Thoracic aorta (tissue), 2 donors: Measurements from ENCODE around the gene FAM107B. TPM values are rescaled to one million over a fixed set of nuclear protein-coding genes. Genes with fewer than 3 reads are reported as not detected.
A peak's percentile ranks its signal among the peaks of the same experiment; 100 is the strongest.

ENCODE experiments used
- ATAC-seq: fragments of 150-250 bp; one replicate; pipeline ENCODE4 v1.8.0; 2017; ENCODE audit warnings: low read depth; ENCODE audit not compliant: insufficient number of reproducible peaks, low FRiP score
- DNase-seq: peaks from one replicate; pipeline ENCODE4 v3.0.0-alpha.2; 2020; ENCODE audit warnings: low spot score
- H3K27ac ChIP-seq, 2 donors: fragments of 200-600 bp; sonication (generic); 1 replicate in 1 of 2; 2 replicates in 1 of 2; pipeline ENCODE4 v1.5.1; 2016; ENCODE audit warnings: mild to moderate bottlenecking in 2 of 2, moderate library complexity in 2 of 2
- H3K27me3 ChIP-seq: fragments of 200-600 bp; sonication (generic); replicated peaks from 2 replicates; pipeline ENCODE4 v1.6.0; 2016; ENCODE audit warnings: mild to moderate bottlenecking; ENCODE audit not compliant: insufficient read depth
- H3K36me3 ChIP-seq: fragments of 200-600 bp; sonication (generic); one replicate; pipeline ENCODE4 v1.5.1; 2016
- H3K4me1 ChIP-seq, 2 donors: fragments of 200-600 bp; sonication (generic); 1 replicate in 1 of 2; 2 replicates in 1 of 2; pipeline versions ENCODE4 v1.5.1 to v1.6.0; 2016; ENCODE audit warnings: low read depth in 2 of 2, mild to moderate bottlenecking in 1 of 2; ENCODE audit not compliant: control insufficient read depth in 1 of 2
- H3K4me3 ChIP-seq: fragments of 200-600 bp; sonication (generic); 2 replicates; pipeline ENCODE4 v1.5.1; 2016; ENCODE audit warnings: mild to moderate bottlenecking
- H3K9me3 ChIP-seq: fragments of 200-600 bp; sonication (generic); 2 replicates; pipeline ENCODE4 v1.5.1; 2016
- total RNA-seq, 2 donors: library from RNA; depleted of rRNA; stranded (reverse); fragments of >200 nt; gene quantifications; one replicate each; pipeline versions ENCODE4 v1.1.0 to v1.2.3, GENCODE V29; 2016
- TF ChIP-seq, protein P1 (sequence below): fragments of 200-600 bp; sonication (generic); IDR thresholded peaks from one replicate; pipeline ENCODE4 v1.5.1; 2019; ENCODE audit warnings: antibody characterized with exemption

Gene FAM107B
- total RNA-seq, 2 donors from 2014 or later: 33.6 to 50.6 TPM

DNA sequence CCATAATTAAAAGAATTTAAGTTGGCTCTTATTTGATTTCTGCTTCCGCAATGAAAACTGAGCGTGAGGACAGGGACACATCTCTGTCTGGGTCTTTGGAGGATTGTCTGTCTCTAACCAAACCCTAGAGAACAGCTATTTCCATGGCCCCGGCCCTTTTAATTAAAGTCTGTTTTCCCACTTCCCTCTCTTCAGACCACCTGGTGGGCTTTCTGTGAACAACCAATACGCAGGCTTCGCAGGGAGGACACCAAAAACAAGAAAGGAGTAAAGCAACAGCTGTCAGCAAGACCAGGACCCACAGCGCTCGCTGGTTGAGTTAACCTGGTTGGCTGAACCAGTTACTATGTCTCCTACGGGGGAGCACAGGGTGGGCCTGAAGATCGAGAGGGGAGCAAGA, 226.9 kb downstream of the FAM107B start:
- ATAC-seq (no peak), DNase-seq (no peak)
- no peak overlapping the region for H3K27ac ChIP-seq
- H3K27me3 ChIP-seq: no peaks in the 10 kb centered on the region
- no peaks in the 10 kb centered on the region for H3K9me3 ChIP-seq
- peaks cover 5 to 37% of the 10 kb centered on the region in 2 donors for H3K4me1 ChIP-seq
- H3K36me3 ChIP-seq: no peaks in the 10 kb centered on the region
- TF ChIP-seq, protein P1, sequence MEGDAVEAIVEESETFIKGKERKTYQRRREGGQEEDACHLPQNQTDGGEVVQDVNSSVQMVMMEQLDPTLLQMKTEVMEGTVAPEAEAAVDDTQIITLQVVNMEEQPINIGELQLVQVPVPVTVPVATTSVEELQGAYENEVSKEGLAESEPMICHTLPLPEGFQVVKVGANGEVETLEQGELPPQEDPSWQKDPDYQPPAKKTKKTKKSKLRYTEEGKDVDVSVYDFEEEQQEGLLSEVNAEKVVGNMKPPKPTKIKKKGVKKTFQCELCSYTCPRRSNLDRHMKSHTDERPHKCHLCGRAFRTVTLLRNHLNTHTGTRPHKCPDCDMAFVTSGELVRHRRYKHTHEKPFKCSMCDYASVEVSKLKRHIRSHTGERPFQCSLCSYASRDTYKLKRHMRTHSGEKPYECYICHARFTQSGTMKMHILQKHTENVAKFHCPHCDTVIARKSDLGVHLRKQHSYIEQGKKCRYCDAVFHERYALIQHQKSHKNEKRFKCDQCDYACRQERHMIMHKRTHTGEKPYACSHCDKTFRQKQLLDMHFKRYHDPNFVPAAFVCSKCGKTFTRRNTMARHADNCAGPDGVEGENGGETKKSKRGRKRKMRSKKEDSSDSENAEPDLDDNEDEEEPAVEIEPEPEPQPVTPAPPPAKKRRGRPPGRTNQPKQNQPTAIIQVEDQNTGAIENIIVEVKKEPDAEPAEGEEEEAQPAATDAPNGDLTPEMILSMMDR: no peak
- H3K4me3 ChIP-seq: no peak overlapping the region

DNA sequence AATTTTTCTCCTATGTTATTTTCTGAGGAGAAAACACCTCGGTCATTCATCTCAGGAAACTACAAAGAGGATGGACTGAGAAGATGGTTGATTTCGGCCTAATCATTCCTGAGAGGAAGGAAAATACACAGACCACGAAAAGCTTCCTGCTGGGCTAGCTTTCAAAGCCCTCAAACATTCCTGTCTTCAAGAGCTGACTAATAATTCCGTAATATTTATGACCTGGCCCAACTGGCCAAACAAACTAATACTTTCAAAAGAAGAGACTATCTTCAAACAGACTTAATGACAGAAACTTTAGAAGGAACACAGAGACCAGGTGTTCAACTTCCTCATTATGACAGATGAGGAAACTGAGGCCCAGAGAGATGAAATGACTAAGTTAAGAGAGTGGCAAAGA, 228.9 kb downstream of the FAM107B start:
- H3K27ac ChIP-seq: no peak overlapping the region
- ATAC-seq (no peak), DNase-seq (no peak)
- no peaks in the 10 kb centered on the region for H3K27me3 ChIP-seq
- H3K9me3 ChIP-seq: no peaks in the 10 kb centered on the region
- no peaks in the 10 kb centered on the region for H3K36me3 ChIP-seq
- H3K4me3 ChIP-seq: no peak overlapping the region
- TF ChIP-seq, protein P1: no peak
- H3K4me1 ChIP-seq: peaks cover 5 to 39% of the 10 kb centered on the region in 2 donors

DNA sequence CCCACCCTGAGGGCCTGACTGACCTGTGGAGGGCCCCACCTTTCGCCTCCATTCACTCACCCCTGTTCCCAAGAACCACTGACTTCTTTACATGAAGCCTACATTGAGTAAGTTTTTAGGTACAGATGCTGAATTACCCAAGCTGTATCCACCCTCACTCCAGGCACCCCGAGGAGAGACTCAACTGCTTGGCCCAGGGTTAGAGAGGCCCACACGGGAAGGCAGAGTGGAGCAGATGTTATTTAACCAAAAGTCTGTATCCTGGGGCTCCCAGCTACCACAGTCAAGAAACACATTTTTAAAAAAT, 230.8 kb downstream of the FAM107B start:
- ATAC-seq (no peak), DNase-seq (no peak)
- H3K4me1 ChIP-seq: peaks cover 5 to 40% of the 10 kb centered on the region in 2 donors
- no peaks in the 10 kb centered on the region for H3K27me3 ChIP-seq
- H3K9me3 ChIP-seq: no peaks in the 10 kb centered on the region
- peak overlapping the region in 1 of 2 donors; percentile 65 for H3K27ac ChIP-seq
- no peaks in the 10 kb centered on the region for H3K36me3 ChIP-seq
- TF ChIP-seq, protein P1: no peak
- no peak overlapping the region for H3K4me3 ChIP-seq

DNA sequence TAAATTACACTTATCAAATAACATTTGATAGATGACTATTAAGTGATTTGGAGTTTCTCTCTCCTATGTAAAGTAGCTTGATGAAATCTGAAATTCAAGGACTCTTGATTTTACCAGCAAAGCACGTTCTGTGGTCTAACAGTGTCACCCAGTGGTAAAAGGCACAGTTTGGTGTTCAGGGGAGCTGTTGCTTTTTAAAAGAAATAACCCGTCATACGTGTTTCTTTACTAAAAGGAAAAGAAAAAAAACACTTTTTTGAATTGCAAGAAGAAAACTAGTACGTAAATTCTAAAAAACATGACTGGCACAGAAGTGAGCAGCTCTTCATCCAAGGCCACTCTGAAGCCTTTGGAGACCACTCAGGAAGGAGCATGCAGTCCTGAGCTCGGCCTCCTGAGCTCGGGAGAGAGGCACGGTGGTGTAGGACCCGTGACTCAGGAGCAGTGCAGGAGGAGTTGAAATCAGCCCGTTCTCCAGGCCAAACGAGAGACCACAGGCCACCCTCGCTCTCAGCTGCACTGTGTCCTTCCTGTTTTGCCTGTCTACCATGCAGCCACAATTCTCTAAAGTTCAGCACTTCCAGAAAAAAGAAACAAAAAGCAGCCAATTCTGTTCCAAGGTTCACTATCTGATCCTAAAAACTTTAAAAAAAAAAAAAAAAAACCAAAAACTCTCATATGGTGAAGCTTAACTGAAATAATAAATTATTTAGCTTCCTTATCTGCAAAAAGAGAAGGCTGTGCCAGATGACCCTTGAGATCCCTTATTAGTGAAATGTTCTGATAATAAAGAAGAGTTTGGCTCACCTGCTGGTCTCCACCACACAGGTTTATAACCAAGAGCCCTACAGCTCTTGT, 231.4 kb downstream of the FAM107B start:
- peaks cover 5 to 35% of the 10 kb centered on the region in 2 donors for H3K4me1 ChIP-seq
- H3K36me3 ChIP-seq: no peaks in the 10 kb centered on the region
- peak overlapping the region; percentile 50 for H3K4me3 ChIP-seq
- ATAC-seq (peak; percentile 65), DNase-seq (no peak)
- peak overlapping the region in 1 of 2 donors; percentile 65 for H3K27ac ChIP-seq
- H3K27me3 ChIP-seq: no peaks in the 10 kb centered on the region
- TF ChIP-seq, protein P1: peak; percentile 40
- H3K9me3 ChIP-seq: no peaks in the 10 kb centered on the region

DNA sequence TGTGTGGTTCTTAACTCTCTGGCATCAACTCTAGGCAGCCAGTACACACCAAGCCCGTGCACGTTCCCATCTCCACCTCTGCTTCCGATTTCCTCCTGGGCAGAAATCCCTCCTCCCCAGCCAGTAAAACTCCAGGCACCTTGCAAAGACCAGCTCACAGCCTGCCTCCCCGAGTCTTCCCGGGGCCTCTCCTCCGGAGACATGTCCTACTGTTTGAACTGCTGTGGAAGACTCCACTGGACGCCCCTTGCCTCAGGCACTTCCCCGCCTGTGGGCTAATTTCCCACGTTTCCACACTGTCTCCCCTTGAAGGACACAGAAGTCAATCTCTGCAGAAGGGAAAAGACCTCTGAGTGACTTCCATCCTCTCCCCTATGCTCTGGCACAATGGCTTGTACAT, 233.3 kb downstream of the FAM107B start:
- Histone ChIP-seq H3K36me3 (no peaks in the 10 kb centered on the region), H3K4me3 (no peak overlapping the region), H3K4me1 (peaks cover 9 to 38% of the 10 kb centered on the region in 2 donors), H3K27me3 (no peaks in the 10 kb centered on the region), H3K9me3 (no peaks in the 10 kb centered on the region), H3K27ac (no peak overlapping the region)
- ATAC-seq (no peak), DNase-seq (no peak)
- TF ChIP-seq, protein P1: no peak
